Adipose tissue (tissue), 3 donors: ENCODE data around the gene RPS6KA5. TPM values are rescaled to one million over a fixed set of nuclear protein-coding genes. Genes with fewer than 3 reads are reported as not detected.
"Not testable (repeated sequence)": the region's sequence is repeated elsewhere in the genome, so short reads cannot be mapped to it uniquely, and the experiment has no call there.

Source experiments
- H3K27ac ChIP-seq: one replicate; pipeline ENCODE4 v1.5.1; 2013; ENCODE audit warnings: low read depth, low read length
- WGBS, 3 donors: extraction: QIAGEN DNeasy Blood & Tissue Kit; methylation state at CpG; one replicate each; pipeline ENCODE4 v1.1.7; 2013; 5-methylcytosine and 5-hydroxymethylcytosine counted together
- polyA plus RNA-seq, 3 donors: library from polyadenylated mRNA; stranded (reverse); fragments of 200-250 nt; gene quantifications; one replicate each; pipeline ENCODE4 v1.2.3, GENCODE V29; 2013
- donor health status: healthy with polysubstance abuse.
- donor health status: Bipolar disorder and iron deficiency.
- donor health status: healthy.

The RPS6KA5 gene
- polyA plus RNA-seq, 3 donors = 1.0 to 2.8 (median 1.8) TPM

GRCh38 chr14:90858511-90858910 lies 201.9 kb downstream of the RPS6KA5 start:
- H3K27ac ChIP-seq = no peak overlapping the region
- 71 to 80% (median 80%) methylated on average over 5 of the region's 5 CpGs for WGBS, 3 donors

GRCh38 chr14:90857866-90858265 lies 202.6 kb downstream of the RPS6KA5 start:
- WGBS, 3 donors = 80 to 83% (median 83%) methylated on average over 6 of the region's 6 CpGs
- H3K27ac ChIP-seq = no peak overlapping the region

- 78 to 80% (median 79%) methylated on average over 5 of the region's 5 CpGs for whole genome bisulfite sequencing, 3 donors
- not testable (repeated sequence) for H3K27ac ChIP-seq
Observed at GRCh38 chr14:90856115-90856514, 204.3 kb downstream of the RPS6KA5 start.

- H3K27ac ChIP-seq = no peak overlapping the region
Observed at GRCh38 chr14:90853116-90853515, 207.3 kb downstream of the RPS6KA5 start.

- 85 to 94% (median 93%) methylated on average over 5 of the region's 5 CpGs for WGBS, 3 donors
- no peak overlapping the region for H3K27ac ChIP-seq
Observed at GRCh38 chr14:90851327-90852036, 209.0 kb downstream of the RPS6KA5 start.

- 42 to 54% (median 50%) methylated on average over 3 of the region's 3 CpGs for WGBS, 3 donors
- H3K27ac ChIP-seq = no peak overlapping the region
Observed at GRCh38 chr14:90850487-90850886, 210.0 kb downstream of the RPS6KA5 start.

- no peak overlapping the region for H3K27ac ChIP-seq
- whole genome bisulfite sequencing, 3 donors = 76 to 84% (median 82%) methylated on average over 7 of the region's 7 CpGs
Observed at GRCh38 chr14:90849787-90850444, 210.5 kb downstream of the RPS6KA5 start.

GRCh38 chr14:90848944-90849731 lies 211.3 kb downstream of the RPS6KA5 start:
- no peak overlapping the region for H3K27ac ChIP-seq

GRCh38 chr14:90846511-90846910 lies 213.9 kb downstream of the RPS6KA5 start:
- H3K27ac ChIP-seq = no peak overlapping the region

More at GRCh38 chr14:90848944-90849731, 211.3 kb downstream of the RPS6KA5 start:
- 84 to 94% (median 89%) methylated on average over 17 of the region's 17 CpGs for whole genome bisulfite sequencing, 3 donors

GRCh38 chr14:90844321-90844720 lies 216.1 kb downstream of the RPS6KA5 start:
- no peak overlapping the region for H3K27ac ChIP-seq
- WGBS, 3 donors = 58 to 88% (median 75%) methylated on average over 3 of the region's 3 CpGs

More at GRCh38 chr14:90846511-90846910, 213.9 kb downstream of the RPS6KA5 start:
- 83 to 93% (median 87%) methylated on average over 4 of the region's 4 CpGs for WGBS, 3 donors

GRCh38 chr14:90842726-90843125 lies 217.7 kb downstream of the RPS6KA5 start:
- WGBS, 3 donors = 48 to 76% (median 68%) methylated on average over 6 of the region's 6 CpGs
- no peak overlapping the region for H3K27ac ChIP-seq

- 88 to 97% (median 94%) methylated on average over 4 of the region's 4 CpGs for WGBS, 3 donors
Observed at GRCh38 chr14:90840667-90841066, 219.8 kb downstream of the RPS6KA5 start.

GRCh38 chr14:90839889-90840266 lies 220.6 kb downstream of the RPS6KA5 start:
- 86 to 89% (median 89%) methylated on average over 3 of the region's 3 CpGs for WGBS, 3 donors
- H3K27ac ChIP-seq = peak overlapping the region; percentile 6

More at GRCh38 chr14:90840667-90841066, 219.8 kb downstream of the RPS6KA5 start:
- H3K27ac ChIP-seq = not testable (repeated sequence)

GRCh38 chr14:90839024-90839888 lies 221.2 kb downstream of the RPS6KA5 start:
- H3K27ac ChIP-seq = peak overlapping the region; percentile 6
- WGBS, 3 donors = 38 to 71% (median 45%) methylated on average over 10 of the region's 10 CpGs

GRCh38 chr14:90838531-90838930 lies 221.9 kb downstream of the RPS6KA5 start:
- not testable (repeated sequence) for H3K27ac ChIP-seq
- 85 to 87% (median 86%) methylated on average over 8 of the region's 8 CpGs for WGBS, 3 donors

- 93 to 96% (median 95%) methylated on average over 9 of the region's 9 CpGs for WGBS, 3 donors
- H3K27ac ChIP-seq = no peak overlapping the region
Observed at GRCh38 chr14:90837355-90837754, 223.1 kb downstream of the RPS6KA5 start.

- WGBS, 3 donors = 78 to 90% (median 79%) methylated on average over 7 of the region's 7 CpGs
- H3K27ac ChIP-seq = no peak overlapping the region
Observed at GRCh38 chr14:90836692-90837063, 223.8 kb downstream of the RPS6KA5 start.

GRCh38 chr14:90831821-90832220 lies 228.6 kb downstream of the RPS6KA5 start:
- no peak overlapping the region for H3K27ac ChIP-seq
- WGBS, 3 donors = 93 to 95% (median 94%) methylated on average over 10 of the region's 10 CpGs
